GM12801 (cell line): ENCODE measurements around the gene CLEC4M.

Experiments
- CTCF ChIP-seq: IDR thresholded peaks from one replicate; pipeline ENCODE4 v1.5.1; 2011; ENCODE audit warnings: control low read depth; ENCODE audit not compliant: insufficient read length; ENCODE audit errors: extremely low read depth

CLEC4M gene

GRCh38 chr19:7788933-7789323 lies 25.9 kb downstream of the CLEC4M start:
- TF ChIP-seq CTCF = no peak

- no peak for TF ChIP-seq CTCF
Observed at GRCh38 chr19:7789447-7789846, 26.4 kb downstream of the CLEC4M start.

GRCh38 chr19:7790416-7790815 lies 27.4 kb downstream of the CLEC4M start:
- no peak for TF ChIP-seq CTCF

- TF ChIP-seq CTCF = no peak
Observed at GRCh38 chr19:7792281-7792680, 29.2 kb downstream of the CLEC4M start.

- no peak for TF ChIP-seq CTCF
Observed at GRCh38 chr19:7793493-7793892, 30.4 kb downstream of the CLEC4M start.

GRCh38 chr19:7795555-7796161 lies 32.6 kb downstream of the CLEC4M start:
- TF ChIP-seq CTCF = no peak

GRCh38 chr19:7799640-7800355 lies 36.8 kb downstream of the CLEC4M start:
- no peak for TF ChIP-seq CTCF
